Neural cell (in vitro differentiated cells): Measurements from ENCODE around the gene RPLP2. TPM values are rescaled to one million over a fixed set of nuclear protein-coding genes. Genes with fewer than 3 reads are reported as not detected.

Experiments used
- H2AFZ ChIP-seq: fragments of 200-600, 300-800 bp; sonication (generic), shearing (Covaris generic); 2 replicates; pipeline ENCODE4 v1.6.0; 2014; ENCODE audit warnings: low read depth, mild to moderate bottlenecking, antibody characterized with exemption, low read length, moderate library complexity
- H3F3A ChIP-seq: fragments of 200-600 bp; shearing (Covaris generic); 2 replicates; pipeline ENCODE4 v1.6.1; 2016; ENCODE audit warnings: mild to moderate bottlenecking, moderate library complexity, mixed read lengths, antibody characterized with exemption, low read length; ENCODE audit not compliant: insufficient read depth, poor library complexity, severe bottlenecking
- H3K27ac ChIP-seq: fragments of 200-600, 300-800 bp; sonication (generic), shearing (Covaris generic); 2 replicates; pipeline ENCODE4 v1.5.1; 2014; ENCODE audit warnings: mild to moderate bottlenecking, low read length, moderate library complexity
- H3K27me3 ChIP-seq: fragments of 300-800, 200-600 bp; sonication (generic), shearing (Covaris generic); 2 replicates; pipeline ENCODE4 v1.6.0; 2014; ENCODE audit warnings: mild to moderate bottlenecking, low read depth, low read length, moderate library complexity; ENCODE audit not compliant: insufficient read depth
- H3K36me3 ChIP-seq: fragments of 300-800, 200-600 bp; sonication (generic), shearing (Covaris generic); 2 replicates; pipeline ENCODE4 v1.5.1; 2014; ENCODE audit warnings: mild to moderate bottlenecking, antibody characterized with exemption, low read length, moderate library complexity; ENCODE audit not compliant: insufficient read depth
- H3K4me2 ChIP-seq: fragments of 300-800, 200-600 bp; sonication (generic), shearing (Covaris generic); 2 replicates; pipeline ENCODE4 v1.6.0; 2014; ENCODE audit warnings: mild to moderate bottlenecking, low read length
- H3K4me3 ChIP-seq: fragments of 300-800, 200-600 bp; sonication (generic), shearing (Covaris generic); 2 replicates; pipeline ENCODE4 v1.5.1; 2014; ENCODE audit warnings: mild to moderate bottlenecking, low read length, moderate library complexity
- H3K79me2 ChIP-seq: fragments of 200-600 bp; shearing (Covaris generic); replicated peaks from 2 replicates; pipeline ENCODE4 v1.6.0; 2014; ENCODE audit warnings: mild to moderate bottlenecking, low read length, moderate library complexity; ENCODE audit not compliant: insufficient read depth
- H3K9ac ChIP-seq: fragments of 300-800, 200-600 bp; sonication (generic), shearing (Covaris generic); 2 replicates; pipeline ENCODE4 v1.6.1; 2016; ENCODE audit warnings: mild to moderate bottlenecking, low read length, mixed read lengths
- H3K9me2 ChIP-seq: fragments of 200-600 bp; shearing (Covaris generic); 2 replicates; pipeline ENCODE4 v1.6.1; 2016; ENCODE audit warnings: mild to moderate bottlenecking, low read length, mixed read lengths; ENCODE audit not compliant: insufficient read depth
- H3K9me3 ChIP-seq: fragments of 200-600, 300-800 bp; sonication (generic), shearing (Covaris generic); 2 replicates; pipeline ENCODE4 v1.6.1; 2016; ENCODE audit warnings: mild to moderate bottlenecking, mixed run types, low read length, moderate library complexity, mixed read lengths
- H4K20me1 ChIP-seq: fragments of 200-600 bp; shearing (Covaris generic); 2 replicates; pipeline ENCODE4 v1.6.1; 2016; ENCODE audit warnings: mild to moderate bottlenecking, mixed run types; ENCODE audit not compliant: insufficient read depth
- CTCF ChIP-seq: fragments of 450-650 bp; IDR thresholded peaks from 2 replicates; pipeline ENCODE4 v1.5.1; 2014; ENCODE audit warnings: antibody characterized with exemption, mild to moderate bottlenecking, moderate library complexity; ENCODE audit not compliant: poor library complexity, severe bottlenecking
- EP300 ChIP-seq: fragments of 450-650 bp; conservative IDR thresholded peaks from 2 replicates; pipeline ENCODE4 v1.6.1; 2014; ENCODE audit warnings: antibody characterized with exemption, mild to moderate bottlenecking, moderate library complexity; ENCODE audit not compliant: poor library complexity, severe bottlenecking
- EZH2 ChIP-seq: fragments of 200-600, 300-800 bp; shearing (Covaris generic), sonication (generic); IDR thresholded peaks from 2 replicates; pipeline ENCODE4 v1.6.1; 2014; ENCODE audit warnings: antibody characterized with exemption, low read length, borderline replicate concordance, mild to moderate bottlenecking; ENCODE audit not compliant: insufficient read depth, poor library complexity, severe bottlenecking
- MXI1 ChIP-seq: fragments of 450-650 bp; conservative IDR thresholded peaks from 2 replicates; pipeline ENCODE4 v1.6.1; 2014; ENCODE audit warnings: antibody characterized with exemption, mild to moderate bottlenecking; ENCODE audit not compliant: poor library complexity, severe bottlenecking
- POLR2AphosphoS5 ChIP-seq: IDR thresholded peaks from 2 replicates; pipeline ENCODE4 v1.6.1; 2012
- RAD21 ChIP-seq: fragments of 450-650 bp; conservative IDR thresholded peaks from 2 replicates; pipeline ENCODE4 v1.6.1; 2014; ENCODE audit warnings: antibody characterized with exemption, mild to moderate bottlenecking, moderate library complexity
- REST ChIP-seq: IDR thresholded peaks from 2 replicates; pipeline ENCODE4 v1.6.1; 2012; ENCODE audit warnings: borderline replicate concordance
- SMC3 ChIP-seq: fragments of 450-650 bp; conservative IDR thresholded peaks from 2 replicates; pipeline ENCODE4 v1.6.1; 2014; ENCODE audit warnings: antibody characterized with exemption, mild to moderate bottlenecking, moderate library complexity; ENCODE audit not compliant: poor library complexity
- TAF1 ChIP-seq: IDR thresholded peaks from 2 replicates; pipeline ENCODE4 v1.6.1; 2012; ENCODE audit warnings: low read depth
- polyA plus RNA-seq: library from polyadenylated mRNA; depleted of rRNA; stranded (reverse); fragments of >200 nt; gene quantifications from 2 replicates; pipeline ENCODE4 v1.2.3, GENCODE V29; 2014

Gene RPLP2
- polyA plus RNA-seq, 1 donor from 2014 or later, result 147 TPM

GRCh38 chr11:767238-767637 is 42.5 kb upstream of the RPLP2 start:
- H3K9ac ChIP-seq, result no peak overlapping the region
- H3F3A ChIP-seq, result no peaks in the 10 kb centered on the region
- H3K9me2 ChIP-seq, result no peaks in the 10 kb centered on the region
- no peak for TF ChIP-seq CTCF
- no peak for TF ChIP-seq RAD21
- no peak for TF ChIP-seq REST
- no peak for TF ChIP-seq EP300
- no peak for TF ChIP-seq SMC3
- TF ChIP-seq MXI1, result no peak
- TF ChIP-seq TAF1, result no peak
- TF ChIP-seq EZH2, result no peak
- TF ChIP-seq POLR2AphosphoS5, result no peak
- H3K36me3 ChIP-seq, result no peaks in the 10 kb centered on the region
- H3K4me2 ChIP-seq, result no peak overlapping the region
- no peak overlapping the region for H2AFZ ChIP-seq
- no peaks in the 10 kb centered on the region for H4K20me1 ChIP-seq
- no peaks in the 10 kb centered on the region for H3K9me3 ChIP-seq
- H3K27me3 ChIP-seq, result no peaks in the 10 kb centered on the region
- no peak overlapping the region for H3K27ac ChIP-seq
- no peaks in the 10 kb centered on the region for H3K79me2 ChIP-seq
- H3K4me3 ChIP-seq, result no peak overlapping the region

GRCh38 chr11:769887-770641 is 39.7 kb upstream of the RPLP2 start:
- Histone ChIP-seq H3K9ac (no peak overlapping the region), H3K4me3 (no peak overlapping the region), H2AFZ (no peak overlapping the region), H3K27me3 (no peaks in the 10 kb centered on the region), H3K9me3 (no peaks in the 10 kb centered on the region), H3K36me3 (no peaks in the 10 kb centered on the region), H3F3A (no peaks in the 10 kb centered on the region), H3K79me2 (peaks cover 7% of the 10 kb centered on the region), H3K9me2 (no peaks in the 10 kb centered on the region), H4K20me1 (no peaks in the 10 kb centered on the region), H3K4me2 (no peak overlapping the region), H3K27ac (no peak overlapping the region)
- TF ChIP-seq EP300 (no peak), TAF1 (no peak), SMC3 (no peak), POLR2AphosphoS5 (no peak), REST (no peak), RAD21 (no peak), CTCF (no peak), EZH2 (no peak), MXI1 (no peak)
